K562 (cell line): Measurements from ENCODE around the gene NFATC2. TPM values are rescaled to one million over a fixed set of nuclear protein-coding genes. Genes with fewer than 3 reads are reported as not detected.

Experiments
- ARID2 ChIP-seq: fragments of 450-650 bp; IDR thresholded peaks from 2 replicates; pipeline ENCODE4 v1.6.1; 2017; ENCODE audit warnings: antibody characterized with exemption, mild to moderate bottlenecking
- BHLHE40 ChIP-seq: IDR thresholded peaks from 2 replicates; pipeline ENCODE4 v1.6.1; 2011; ENCODE audit warnings: low read length, improper control_type of control experiment
- BRCA1 ChIP-seq, 2 experiments: fragments of 450-650 bp in 1 of 2; sonication (generic) in 1 of 2; formaldehyde crosslinking in 1 of 2; IDR thresholded peaks; 2 replicates each; pipeline versions ENCODE4 v1.5.0 to v1.6.1; 2017 to 2020; ENCODE audit warnings: mild to moderate bottlenecking in 1 of 2, missing genetic modification reagents in 1 of 2
- BRD4 ChIP-seq: fragments of 200-600 bp; sonication (generic); IDR thresholded peaks from 2 replicates; pipeline ENCODE4 v1.6.1; 2017; ENCODE audit warnings: inconsistent platforms
- ELF1 ChIP-seq: fragments of 200-800 bp; sonication (Bioruptor generic); IDR thresholded peaks from 2 replicates; pipeline ENCODE4 v1.6.1; 2016; ENCODE audit warnings: missing genetic modification characterization, missing compliant biosample characterization
- ETV1 ChIP-seq: fragments of 450-650 bp; conservative IDR thresholded peaks from 2 replicates; pipeline ENCODE4 v1.6.1; 2016; ENCODE audit warnings: missing genetic modification characterization, control low read depth, low read depth, missing compliant biosample characterization
- HMG20A ChIP-seq: fragments of 450-650 bp; formaldehyde crosslinking; conservative IDR thresholded peaks from 2 replicates; pipeline ENCODE4 v1.4.0; 2020; ENCODE audit warnings: mild to moderate bottlenecking, mixed read lengths
- KLF6 ChIP-seq: fragments of 250-450 bp; sonication (Bioruptor Pico); IDR thresholded peaks from 2 replicates; pipeline ENCODE4 v1.4.0; 2020; ENCODE audit warnings: mild to moderate bottlenecking, moderate library complexity, borderline replicate concordance
- LARP7 ChIP-seq: fragments of 450-650 bp; IDR thresholded peaks from 2 replicates; pipeline ENCODE4 v1.6.1; 2016
- MAZ ChIP-seq, 2 experiments: fragments of 450-650 bp in 1 of 2; sonication (generic) in 1 of 2; formaldehyde crosslinking; IDR thresholded peaks in 1 of 2; conservative IDR thresholded peaks in 1 of 2; 2 replicates each; pipeline versions ENCODE4 v1.4.0 to v1.5.0; 2020; ENCODE audit warnings: mild to moderate bottlenecking in 1 of 2, missing genetic modification reagents in 1 of 2
- NCOR1 ChIP-seq: fragments of 450-650 bp; IDR thresholded peaks from 2 replicates; pipeline ENCODE4 v1.6.1; 2016; ENCODE audit warnings: mild to moderate bottlenecking, moderate library complexity
- NEUROD1 ChIP-seq: fragments of 150-350 bp; IDR thresholded peaks from 2 replicates; pipeline ENCODE4 v1.6.1; 2014; ENCODE audit warnings: borderline replicate concordance, low read length, low read depth; ENCODE audit not compliant: partially characterized antibody
- NRF1 ChIP-seq, 2 experiments: fragments of 450-650 bp; IDR thresholded peaks in 1 of 2; conservative IDR thresholded peaks in 1 of 2; 2 replicates each; pipeline ENCODE4 v1.6.1; 2014; ENCODE audit warnings: mild to moderate bottlenecking in 2 of 2
- RFX7 ChIP-seq: fragments of 250-450 bp; sonication (Bioruptor Pico); IDR thresholded peaks from 2 replicates; pipeline ENCODE4 v1.5.1; 2021; ENCODE audit warnings: mild to moderate bottlenecking
- SAP30 ChIP-seq: fragments of 200-600 bp; sonication (generic); IDR thresholded peaks from 2 replicates; pipeline ENCODE4 v1.6.1; 2012; ENCODE audit warnings: borderline replicate concordance, low read depth, mild to moderate bottlenecking, moderate library complexity, low read length, control low read depth, inconsistent platforms; ENCODE audit not compliant: insufficient read depth, poor library complexity, severe bottlenecking
- TEAD4 ChIP-seq, 2 experiments: sonication (generic) in 1 of 2; formaldehyde crosslinking in 1 of 2; IDR thresholded peaks; 2 replicates each; pipeline versions ENCODE4 v1.6.1 to v1.8.0; 2012 to 2022; ENCODE audit warnings: borderline replicate concordance in 1 of 2, inconsistent platforms in 1 of 2, low read length in 1 of 2, mild to moderate bottlenecking in 1 of 2, missing genetic modification reagents in 1 of 2
- ZBTB8A ChIP-seq: fragments of 450-650 bp; IDR thresholded peaks from 2 replicates; pipeline ENCODE4 v1.6.1; 2018; ENCODE audit warnings: mild to moderate bottlenecking, moderate library complexity; ENCODE audit not compliant: partially characterized antibody
- ZNF124 ChIP-seq: sonication (generic); formaldehyde crosslinking; IDR thresholded peaks from 2 replicates; pipeline ENCODE4 v1.8.1; 2022; ENCODE audit warnings: missing genetic modification reagents
- ZNF253 ChIP-seq: fragments of 250-450 bp; sonication (Bioruptor Pico); conservative IDR thresholded peaks from 2 replicates; pipeline ENCODE4 v1.6.1; 2021; ENCODE audit warnings: mild to moderate bottlenecking
- ZNF766 ChIP-seq: fragments of 200-800 bp; sonication (Bioruptor generic); conservative IDR thresholded peaks from 2 replicates; pipeline ENCODE4 v1.6.1; 2016; ENCODE audit warnings: missing genetic modification characterization, missing compliant biosample characterization
- polyA plus RNA-seq, 8 experiments: library from polyadenylated mRNA; depleted of rRNA in 4 of 8; stranded (reverse) in 5 of 8; unstranded in 3 of 8; fragments of >200 nt; fragmentation: Nextera tagmentation in 2 of 8; fragmentation: Illumina TruSeq in 1 of 8; extraction: Ambion mirVana in 2 of 8; extraction: Trizol in 1 of 8; gene quantifications; 2 replicates each; pipeline versions ENCODE4 v1.2.1 to v1.2.3, GENCODE V29; 2011 to 2014; ENCODE audit warnings: inconsistent platforms in 1 of 8, missing spikeins in 1 of 8
- total RNA-seq, 7 experiments: library from RNA; depleted of rRNA in 6 of 7; stranded (reverse); fragments of >200 nt in 6 of 7; fragmentation: Illumina TruSeq in 2 of 7; extraction: Trizol in 2 of 7; gene quantifications; 2 replicates each; pipeline versions ENCODE4 v1.2.1 to v1.2.3, GENCODE V29; 2011 to 2021; ENCODE audit warnings: low replicate concordance in 1 of 7
- TF ChIP-seq, protein P1 (sequence below), 2 experiments: fragments of 450-650 bp in 1 of 2; sonication (generic) in 1 of 2; formaldehyde crosslinking in 1 of 2; IDR thresholded peaks in 1 of 2; conservative IDR thresholded peaks in 1 of 2; 2 replicates each; pipeline versions ENCODE4 v1.6.1 to v1.8.1; 2016 to 2023; ENCODE audit warnings: mild to moderate bottlenecking in 2 of 2, moderate library complexity in 2 of 2, inconsistent platforms in 1 of 2, missing genetic modification reagents in 1 of 2
- TF ChIP-seq, protein P2 (sequence below): sonication (generic); formaldehyde crosslinking; IDR thresholded peaks from 2 replicates; pipeline ENCODE4 v1.8.0; 2022; ENCODE audit warnings: mild to moderate bottlenecking, missing genetic modification reagents

NFATC2 gene
- total and polyA plus RNA-seq, 9 of the 15 experiments (the other 6 are each of a cell fraction or from before 2014, with no cell fraction given) = 1.9 to 11.2 (median 3.0) TPM

DNA sequence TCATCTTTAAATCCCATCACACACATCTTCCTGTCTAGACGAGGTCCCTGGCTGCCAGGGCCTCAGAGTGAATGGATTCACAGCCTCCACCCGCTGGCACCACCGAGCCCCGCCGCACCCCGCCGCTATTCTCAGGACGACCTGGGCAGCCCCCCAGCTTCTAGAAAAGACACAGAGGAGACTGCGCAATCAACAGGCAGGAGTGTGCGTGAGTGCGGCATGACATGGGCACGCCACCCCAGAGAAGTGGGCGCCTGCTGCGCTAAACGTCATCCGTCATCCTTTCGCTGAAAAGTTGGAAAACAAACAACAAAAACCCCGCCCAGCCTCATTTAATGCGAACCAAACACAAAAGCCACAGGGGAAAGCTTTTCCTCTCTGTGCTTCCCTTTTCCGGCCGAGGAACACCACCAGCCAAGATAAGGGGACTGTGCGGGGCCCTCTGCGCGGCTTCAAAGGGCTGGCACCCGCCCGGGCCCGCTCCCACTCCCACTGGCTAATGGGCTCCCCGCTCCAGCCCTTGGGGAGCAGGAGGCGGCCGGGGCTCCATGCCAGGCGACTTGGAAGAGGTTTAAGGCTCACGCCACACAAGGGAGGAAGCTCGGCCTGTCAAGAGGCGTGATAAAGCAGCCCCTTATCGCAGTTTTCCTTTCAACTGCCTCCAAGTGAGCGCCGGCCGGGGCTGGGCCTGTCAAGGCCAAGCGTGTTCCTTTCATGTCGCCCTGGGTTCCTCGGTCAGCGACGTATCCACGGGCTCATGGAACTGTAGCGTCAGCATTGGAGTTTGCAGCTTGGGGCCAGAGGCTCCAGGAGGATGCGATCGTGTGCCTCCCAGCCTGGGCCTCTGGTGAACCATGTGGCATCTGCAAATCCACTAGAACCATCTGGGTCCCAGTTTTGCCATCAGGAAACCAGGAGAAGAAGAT lies 50.1 kb downstream of the NFATC2 start (continued):
- no peak for TF ChIP-seq LARP7
- peak; percentile 67 for TF ChIP-seq BHLHE40
- TF ChIP-seq ELF1 (tag) = peak; percentile 55; the same call in 1 of the 2 replicates
- TF ChIP-seq, protein P1, sequence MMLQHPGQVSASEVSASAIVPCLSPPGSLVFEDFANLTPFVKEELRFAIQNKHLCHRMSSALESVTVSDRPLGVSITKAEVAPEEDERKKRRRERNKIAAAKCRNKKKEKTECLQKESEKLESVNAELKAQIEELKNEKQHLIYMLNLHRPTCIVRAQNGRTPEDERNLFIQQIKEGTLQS (IDR thresholded peaks at IDR 0.05) = no peak
- TF ChIP-seq, protein P1 (CRISPR knock-in tag; conservative IDR thresholded peaks at IDR 0.05) = no peak; the same call in 1 of the 2 replicates
- peak; percentile 52 to 59 for TF ChIP-seq NRF1 (conservative IDR thresholded peaks at IDR 0.05 in 1 of 2, IDR thresholded peaks at IDR 0.05 in 1 of 2)
- TF ChIP-seq KLF6 (CRISPR knock-in tag) = no peak
- TF ChIP-seq NCOR1 = peak; percentile 30; the same call in 1 of the 2 replicates
- peak; percentile 47 to 79; a peak in 3 of 4 replicates for TF ChIP-seq MAZ (CRISPR knock-in tag; conservative IDR thresholded peaks at IDR 0.05 in 1 of 2, IDR thresholded peaks at IDR 0.05 in 1 of 2)
- no peak for TF ChIP-seq ZNF124
- no peak for TF ChIP-seq SAP30
- TF ChIP-seq RFX7 (CRISPR knock-in tag) = no peak
- no peak for TF ChIP-seq ARID2
- no peak for TF ChIP-seq NEUROD1
- no peak; the same call in 1 of the 2 replicates for TF ChIP-seq BRD4
- no peak for TF ChIP-seq ZNF253
- no peak for TF ChIP-seq BRCA1 (IDR thresholded peaks at IDR 0.05)
- TF ChIP-seq BRCA1 (CRISPR knock-in tag; IDR thresholded peaks at IDR 0.05) = no peak
- TF ChIP-seq ETV1 = peak; percentile 73
- no peak for TF ChIP-seq HMG20A (CRISPR knock-in tag)
- no peak for TF ChIP-seq ZBTB8A
- no peak for TF ChIP-seq TEAD4 (IDR thresholded peaks at IDR 0.05; ENCODE audit: low read length)
- TF ChIP-seq TEAD4 (CRISPR knock-in tag; IDR thresholded peaks at IDR 0.05; ENCODE audit: borderline replicate concordance) = no peak
- peak; percentile 96 for TF ChIP-seq ZNF766 (CRISPR knock-in tag)
- TF ChIP-seq, protein P2, sequence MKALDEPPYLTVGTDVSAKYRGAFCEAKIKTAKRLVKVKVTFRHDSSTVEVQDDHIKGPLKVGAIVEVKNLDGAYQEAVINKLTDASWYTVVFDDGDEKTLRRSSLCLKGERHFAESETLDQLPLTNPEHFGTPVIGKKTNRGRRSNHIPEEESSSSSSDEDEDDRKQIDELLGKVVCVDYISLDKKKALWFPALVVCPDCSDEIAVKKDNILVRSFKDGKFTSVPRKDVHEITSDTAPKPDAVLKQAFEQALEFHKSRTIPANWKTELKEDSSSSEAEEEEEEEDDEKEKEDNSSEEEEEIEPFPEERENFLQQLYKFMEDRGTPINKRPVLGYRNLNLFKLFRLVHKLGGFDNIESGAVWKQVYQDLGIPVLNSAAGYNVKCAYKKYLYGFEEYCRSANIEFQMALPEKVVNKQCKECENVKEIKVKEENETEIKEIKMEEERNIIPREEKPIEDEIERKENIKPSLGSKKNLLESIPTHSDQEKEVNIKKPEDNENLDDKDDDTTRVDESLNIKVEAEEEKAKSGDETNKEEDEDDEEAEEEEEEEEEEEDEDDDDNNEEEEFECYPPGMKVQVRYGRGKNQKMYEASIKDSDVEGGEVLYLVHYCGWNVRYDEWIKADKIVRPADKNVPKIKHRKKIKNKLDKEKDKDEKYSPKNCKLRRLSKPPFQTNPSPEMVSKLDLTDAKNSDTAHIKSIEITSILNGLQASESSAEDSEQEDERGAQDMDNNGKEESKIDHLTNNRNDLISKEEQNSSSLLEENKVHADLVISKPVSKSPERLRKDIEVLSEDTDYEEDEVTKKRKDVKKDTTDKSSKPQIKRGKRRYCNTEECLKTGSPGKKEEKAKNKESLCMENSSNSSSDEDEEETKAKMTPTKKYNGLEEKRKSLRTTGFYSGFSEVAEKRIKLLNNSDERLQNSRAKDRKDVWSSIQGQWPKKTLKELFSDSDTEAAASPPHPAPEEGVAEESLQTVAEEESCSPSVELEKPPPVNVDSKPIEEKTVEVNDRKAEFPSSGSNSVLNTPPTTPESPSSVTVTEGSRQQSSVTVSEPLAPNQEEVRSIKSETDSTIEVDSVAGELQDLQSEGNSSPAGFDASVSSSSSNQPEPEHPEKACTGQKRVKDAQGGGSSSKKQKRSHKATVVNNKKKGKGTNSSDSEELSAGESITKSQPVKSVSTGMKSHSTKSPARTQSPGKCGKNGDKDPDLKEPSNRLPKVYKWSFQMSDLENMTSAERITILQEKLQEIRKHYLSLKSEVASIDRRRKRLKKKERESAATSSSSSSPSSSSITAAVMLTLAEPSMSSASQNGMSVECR (CRISPR knock-in tag) = no peak
